CD1c-positive myeloid dendritic cell (primary cell): ENCODE data around the gene AANAT.

Source experiments
- DNase-seq: peaks from one replicate; pipeline ENCODE4 v3.0.0-alpha.2; 2016; ENCODE audit errors: extremely low spot score

Gene AANAT

DNA sequence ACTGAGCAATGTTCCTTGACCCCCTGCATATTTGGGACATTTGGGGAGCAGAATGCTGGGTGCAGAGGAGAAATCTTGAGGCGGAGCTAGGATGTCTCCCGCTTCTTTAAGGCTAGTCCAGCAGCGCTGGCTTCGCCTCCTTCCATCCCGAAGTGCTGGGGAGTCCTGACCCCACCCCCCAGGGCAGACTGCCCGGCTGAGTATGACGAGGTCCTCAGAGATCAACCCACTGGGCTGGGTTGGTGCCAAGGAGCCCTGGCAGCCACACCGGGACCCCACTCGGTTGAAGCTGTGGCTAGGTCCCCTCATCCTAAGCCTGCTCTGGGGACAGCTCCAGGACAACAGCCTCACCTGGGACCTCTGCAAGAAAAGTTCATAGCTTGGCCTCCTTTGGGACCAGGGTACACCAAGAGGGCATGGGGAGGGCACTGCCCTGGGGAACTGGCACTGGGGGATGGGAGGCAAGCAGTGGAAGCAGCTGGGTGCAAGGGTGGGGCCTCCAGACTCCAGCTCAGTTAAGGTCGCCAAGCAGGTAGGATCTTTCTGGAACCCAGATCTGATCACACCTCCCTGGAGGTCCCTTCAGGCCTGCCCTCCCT lies 22.8 kb downstream of the AANAT start:
- DNase-seq = no peak

DNA sequence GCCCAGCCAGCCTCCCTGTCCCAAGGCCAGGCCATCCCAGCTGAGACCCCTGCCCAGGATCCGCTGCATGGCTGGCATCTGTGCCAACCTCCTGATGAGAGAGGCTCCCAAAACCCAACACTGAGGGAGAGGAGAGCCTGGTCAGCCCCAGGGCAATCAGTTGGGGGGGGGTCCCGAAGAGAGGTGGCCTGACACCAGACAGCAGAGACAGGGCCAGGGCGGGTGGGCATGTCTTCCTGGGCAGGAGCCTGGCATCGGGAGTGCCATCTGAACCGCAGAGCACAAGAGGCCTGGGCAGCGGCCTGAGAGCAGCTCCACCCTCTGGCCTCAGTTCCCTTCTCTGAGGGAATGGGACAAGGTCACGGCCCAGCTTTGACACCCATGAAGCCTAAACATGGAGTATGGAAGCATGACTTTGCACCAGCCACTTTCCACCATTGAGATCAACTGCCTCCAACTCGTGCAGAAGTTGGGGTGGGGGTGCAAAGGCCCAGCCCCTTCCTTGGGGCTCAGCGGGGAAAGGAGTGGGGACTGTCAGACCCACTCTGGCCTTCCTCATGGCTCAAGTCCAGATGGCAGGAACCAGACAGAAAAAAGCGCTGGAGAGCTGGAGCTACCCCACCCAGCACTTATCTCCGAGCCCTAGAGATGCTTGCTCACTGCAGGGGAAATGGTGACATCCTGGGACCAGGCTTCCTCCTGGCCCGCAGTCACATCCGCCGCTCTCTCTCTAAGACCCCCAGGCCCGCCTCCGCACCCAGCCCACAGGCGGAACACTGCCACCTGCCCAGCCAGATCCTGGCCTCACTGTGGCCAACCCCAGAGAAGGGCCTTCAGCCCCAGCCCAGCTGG lies 24.1 kb downstream of the AANAT start:
- peak; percentile 61 for DNase-seq

DNA sequence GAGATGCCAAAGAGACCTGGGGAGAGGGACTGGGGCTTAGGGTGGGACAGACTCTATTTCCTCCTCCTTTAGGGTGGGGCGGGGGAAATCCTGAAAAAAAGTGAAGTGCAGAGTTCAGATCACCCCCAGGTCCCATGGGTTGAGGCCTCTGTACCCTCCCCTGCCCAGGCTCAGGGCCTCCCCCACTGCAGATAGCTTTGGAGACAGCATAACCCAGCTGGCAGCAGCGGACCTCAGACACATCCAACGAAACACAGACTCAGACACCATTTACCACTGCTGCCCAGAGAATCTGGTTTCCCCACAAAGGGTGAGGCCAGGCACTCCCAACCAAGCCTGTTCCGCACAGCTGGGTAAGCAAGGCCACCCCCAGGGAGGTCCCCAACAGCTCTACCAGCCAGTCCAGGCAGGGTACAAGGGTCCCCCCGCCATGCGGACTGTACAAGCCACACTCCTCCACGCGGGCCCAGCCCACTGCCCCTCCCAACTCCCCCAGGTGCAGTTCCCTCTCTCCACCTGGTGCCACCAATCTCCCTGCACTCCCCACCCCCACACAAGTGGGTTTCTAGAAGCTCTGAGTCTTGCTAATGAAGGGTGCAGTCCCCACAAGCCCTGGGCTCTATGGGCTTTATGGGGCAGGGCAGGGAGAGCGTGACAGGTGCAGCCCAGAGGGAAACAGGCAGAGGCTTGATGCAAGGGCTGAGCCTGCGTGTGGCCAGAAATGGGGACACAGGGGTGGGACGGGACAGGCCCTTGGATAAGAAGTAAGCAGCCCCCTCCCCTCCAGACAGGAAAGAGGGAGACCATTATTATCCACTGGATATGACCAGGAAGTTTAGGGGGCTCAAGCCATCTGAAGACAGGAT lies 25.0 kb downstream of the AANAT start:
- peak; percentile 49 for DNase-seq

DNA sequence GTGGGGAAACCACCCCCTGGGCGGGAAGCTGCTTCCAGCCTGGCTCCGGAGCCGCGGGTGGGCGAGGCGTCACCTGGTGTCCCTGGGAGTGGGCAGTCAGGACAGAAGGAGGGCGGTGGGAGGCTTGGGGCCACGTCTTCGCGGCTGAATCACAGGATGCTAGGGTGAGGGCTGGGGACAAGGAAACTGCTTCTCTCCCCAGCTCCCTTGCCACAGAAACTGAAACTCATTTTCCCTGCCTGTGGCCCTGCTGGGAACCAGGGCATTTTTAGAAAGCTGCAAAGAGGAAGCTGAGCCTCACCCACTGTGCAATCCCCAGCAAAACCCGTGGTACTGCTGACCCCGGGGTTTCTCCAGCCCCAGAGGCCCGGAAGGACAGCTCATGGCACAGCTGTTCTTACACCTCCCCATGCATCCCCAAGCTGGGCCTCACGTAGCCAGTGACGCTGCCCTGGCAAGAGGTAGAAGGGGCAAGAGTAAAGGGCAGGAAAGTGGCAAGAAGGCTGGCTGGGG lies 25.6 kb downstream of the AANAT start:
- peak; percentile 94 for DNase-seq

DNA sequence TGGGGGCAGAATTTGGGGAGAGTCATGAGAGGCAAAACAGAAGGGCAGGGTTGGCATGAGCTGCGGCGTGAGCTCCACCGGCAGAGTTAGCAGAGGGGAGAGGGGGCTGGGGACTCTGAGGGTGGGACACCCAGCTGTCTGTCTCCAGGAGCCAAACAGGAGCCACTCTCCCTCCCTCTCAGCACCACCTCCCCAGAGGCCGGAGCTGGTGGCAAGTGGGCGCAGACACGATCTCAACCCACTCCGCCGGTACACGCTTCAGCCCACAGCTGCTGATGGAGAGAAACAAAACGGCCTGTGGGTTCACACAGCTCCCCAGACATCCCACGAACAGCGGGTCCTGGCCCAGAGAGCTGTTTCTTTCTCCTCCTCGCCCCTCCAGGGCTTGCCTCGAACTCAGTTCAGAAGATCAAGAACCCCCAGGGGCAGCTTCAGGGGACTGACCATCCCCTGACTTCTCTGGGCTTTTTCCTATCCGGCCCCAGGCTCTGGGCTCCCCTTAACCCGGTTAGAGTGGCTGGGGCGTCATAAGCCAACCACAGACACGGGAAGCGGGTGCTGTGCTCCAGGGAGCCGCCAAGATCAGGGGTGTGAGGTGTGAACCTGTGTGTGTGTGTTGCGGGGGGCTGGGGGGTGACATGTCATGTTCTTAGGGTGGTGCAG lies 26.2 kb downstream of the AANAT start:
- DNase-seq = no peak

DNA sequence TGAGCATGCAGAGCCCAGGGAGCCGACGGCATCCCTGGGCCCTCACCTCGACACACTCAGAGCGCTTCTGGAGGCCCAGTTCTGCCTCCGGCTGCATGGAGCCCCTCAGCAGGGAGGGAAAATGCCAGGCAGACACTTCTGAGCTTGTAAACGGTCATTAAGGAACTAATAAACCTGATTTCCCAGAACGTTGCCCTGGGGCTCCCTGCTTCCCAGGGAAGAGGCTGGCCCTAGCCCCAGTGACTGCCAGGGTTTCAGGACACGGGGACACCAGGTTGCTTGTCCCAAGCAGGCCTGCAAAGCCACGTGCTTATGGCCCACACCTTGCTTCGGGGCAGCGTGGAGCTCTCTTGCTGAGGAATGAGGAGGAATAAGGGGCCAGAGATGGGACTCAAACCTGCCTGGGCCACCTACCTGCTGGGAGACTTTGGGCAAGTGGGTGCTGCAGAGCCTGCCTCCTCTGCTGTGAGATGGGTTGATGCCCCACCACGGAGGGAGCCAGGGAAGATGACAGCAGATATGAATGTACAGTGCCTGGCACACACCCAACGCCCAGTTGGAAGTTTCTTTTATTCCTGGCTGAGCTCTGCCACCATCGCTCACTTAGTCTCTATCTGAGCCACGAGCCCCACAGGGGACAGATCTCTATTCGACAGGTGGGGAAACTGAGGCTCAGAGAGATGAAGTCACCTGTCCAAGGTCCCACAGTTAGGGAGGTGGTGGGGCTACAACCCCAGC lies 28.4 kb downstream of the AANAT start:
- no peak for DNase-seq

DNA sequence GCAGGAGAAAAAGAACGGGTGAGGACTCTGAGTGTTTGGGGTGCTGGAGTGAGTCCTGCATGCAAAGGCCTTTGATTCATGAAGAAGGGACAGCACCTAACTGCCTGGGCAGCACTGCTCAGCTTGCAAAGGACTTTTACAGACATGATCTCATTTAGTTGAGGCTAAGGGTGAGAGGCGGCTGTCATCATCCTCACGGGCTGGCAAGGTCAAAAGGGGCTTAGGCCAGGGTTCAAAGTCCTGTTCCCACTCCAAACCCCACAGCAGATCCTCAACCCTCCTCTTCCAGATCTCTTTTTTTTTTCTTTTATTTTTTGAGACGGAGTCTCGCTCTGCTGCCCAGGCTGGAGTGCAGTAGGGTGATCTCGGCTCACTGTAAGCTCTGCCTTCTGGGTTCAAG lies 29.1 kb downstream of the AANAT start:
- no peak for DNase-seq

DNA sequence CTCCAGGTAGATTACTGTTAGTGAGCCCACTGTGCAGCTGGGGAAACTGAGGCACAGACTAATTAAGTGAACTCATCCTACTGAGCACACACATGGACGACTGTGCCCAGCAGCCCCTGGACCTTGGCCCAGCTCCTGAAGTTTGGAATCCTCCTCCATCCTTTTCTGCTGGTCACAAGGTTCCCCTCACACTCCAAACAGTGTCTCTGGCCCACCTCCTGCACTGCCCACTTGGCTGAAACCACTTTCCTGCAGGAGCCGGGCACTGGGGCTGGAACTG lies 30.2 kb downstream of the AANAT start:
- no peak for DNase-seq

DNA sequence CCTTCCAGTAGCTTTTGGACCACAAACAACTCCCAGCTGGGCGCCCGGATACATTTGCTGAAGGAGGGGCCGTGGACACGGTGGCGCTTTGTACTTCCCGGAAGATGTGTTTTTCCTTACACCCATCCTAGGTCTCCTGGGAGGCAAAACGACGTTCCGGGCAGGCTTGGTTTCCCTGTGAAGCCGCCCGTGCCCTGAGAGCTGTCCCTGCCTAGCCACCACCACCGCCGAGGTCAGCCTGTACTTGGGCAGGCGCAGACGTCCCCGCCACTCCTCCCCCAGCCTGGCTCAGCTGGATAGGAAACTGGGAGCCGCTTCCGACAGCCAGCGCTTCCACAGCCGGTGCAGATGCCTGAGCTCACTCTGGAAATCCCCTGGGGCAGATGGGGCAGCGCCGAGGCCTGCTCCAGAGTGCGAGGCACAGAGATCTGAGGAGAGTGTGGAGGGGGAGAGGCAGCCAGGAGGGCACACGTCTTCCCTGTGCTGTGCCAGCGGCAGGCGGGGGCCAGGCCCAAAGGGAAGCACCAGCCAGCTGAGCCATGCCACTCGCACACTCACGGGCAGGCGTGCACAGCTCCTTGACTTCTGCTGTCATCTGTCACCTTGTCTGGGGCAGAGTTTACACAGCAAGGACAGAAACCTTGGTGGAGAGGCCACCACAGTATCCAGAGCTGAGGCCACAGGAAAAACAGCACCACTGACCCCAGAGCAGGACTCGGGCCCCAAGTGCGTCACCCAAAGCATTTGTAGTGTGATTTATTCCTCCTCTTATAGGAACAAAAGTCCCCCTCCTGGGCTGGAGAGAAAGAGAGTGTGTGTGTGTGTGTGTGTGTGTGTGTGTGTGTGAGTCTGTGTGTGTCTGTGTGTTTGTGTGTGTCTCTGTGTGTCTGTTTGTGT lies 30.8 kb downstream of the AANAT start:
- no peak for DNase-seq

DNA sequence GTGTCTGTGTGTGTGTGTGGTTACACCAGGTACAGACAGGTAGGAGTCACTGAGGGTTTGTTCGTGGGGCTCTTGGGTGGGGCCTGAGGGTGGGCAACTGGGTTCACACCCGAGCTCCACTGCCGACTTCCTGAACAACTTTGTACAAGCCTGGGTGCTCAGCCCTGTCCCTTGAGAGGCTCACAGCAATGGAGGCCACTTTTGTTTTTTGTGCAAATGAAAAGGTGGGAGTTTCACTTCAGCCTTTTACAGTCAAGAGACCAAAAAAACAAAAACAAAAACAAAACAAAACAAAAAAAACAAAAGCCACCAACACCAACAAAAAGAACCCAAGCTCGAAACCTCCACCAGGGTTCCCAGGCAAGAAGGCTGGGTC lies 31.5 kb downstream of the AANAT start:
- DNase-seq = no peak

DNA sequence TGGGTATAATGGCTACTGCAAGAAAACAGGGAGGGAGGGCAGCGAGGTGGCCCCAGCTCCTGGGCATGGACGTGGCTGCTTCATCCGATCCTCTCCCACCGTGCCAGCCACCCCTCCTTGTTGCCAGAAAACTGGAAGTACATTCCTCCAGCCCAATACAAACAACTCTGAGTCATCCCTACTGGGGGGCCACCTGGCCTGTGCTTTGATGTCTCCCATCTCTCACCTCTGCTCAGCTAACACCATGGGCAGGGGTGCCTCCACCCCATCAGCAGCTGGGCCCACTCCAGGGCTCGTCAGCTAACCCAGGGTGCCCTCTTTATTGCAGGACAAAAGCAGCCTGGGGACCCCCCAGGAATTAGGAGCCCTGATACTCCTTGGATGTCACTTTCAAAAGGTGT lies 31.9 kb downstream of the AANAT start:
- DNase-seq = no peak

DNA sequence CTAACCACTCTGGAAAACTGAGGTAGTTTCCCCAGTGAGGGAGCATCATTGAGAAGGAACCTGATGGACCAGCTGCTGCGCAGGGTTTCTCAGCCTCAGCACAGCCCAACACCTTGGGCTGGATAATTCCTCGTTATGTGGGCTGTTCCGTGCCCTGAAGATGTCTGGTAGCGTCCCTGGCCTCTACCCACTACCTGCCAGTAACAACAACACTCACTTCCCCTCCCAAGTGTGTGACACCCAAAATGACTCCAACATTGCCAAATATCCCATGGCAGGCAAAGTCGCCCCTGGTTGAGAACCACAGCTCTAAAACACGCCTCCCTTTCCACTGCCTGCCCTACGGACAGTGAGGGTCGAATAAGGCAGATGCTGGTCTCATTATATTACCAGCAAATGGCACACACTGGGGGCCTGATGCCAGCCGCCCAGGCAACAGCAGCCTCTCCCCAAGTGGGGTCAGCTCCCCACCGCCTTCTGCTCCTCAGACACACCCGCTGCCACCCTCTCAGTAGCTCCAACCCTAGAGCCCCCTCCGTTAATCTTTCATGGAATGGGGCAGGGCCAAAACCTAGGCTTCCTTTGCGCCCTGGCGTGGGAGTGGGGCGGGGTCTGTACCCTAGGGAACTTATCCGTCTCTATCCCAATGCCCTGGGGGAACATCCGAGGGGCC lies 32.8 kb downstream of the AANAT start:
- peak; percentile 60 for DNase-seq

DNA sequence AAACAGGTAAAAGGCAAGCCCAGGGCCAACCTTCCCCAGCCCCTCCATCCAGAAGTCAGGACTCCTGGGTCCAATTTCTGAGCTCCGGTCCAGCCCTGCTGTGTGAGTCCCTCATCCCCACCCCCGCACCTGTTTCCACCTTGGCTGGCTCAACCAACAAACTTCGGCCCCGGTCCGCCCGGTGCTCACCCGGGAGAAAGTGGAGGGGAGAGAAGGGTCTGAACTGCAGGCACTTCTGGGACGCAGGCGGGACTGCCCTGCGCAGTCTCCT lies 33.3 kb downstream of the AANAT start:
- no peak for DNase-seq

DNA sequence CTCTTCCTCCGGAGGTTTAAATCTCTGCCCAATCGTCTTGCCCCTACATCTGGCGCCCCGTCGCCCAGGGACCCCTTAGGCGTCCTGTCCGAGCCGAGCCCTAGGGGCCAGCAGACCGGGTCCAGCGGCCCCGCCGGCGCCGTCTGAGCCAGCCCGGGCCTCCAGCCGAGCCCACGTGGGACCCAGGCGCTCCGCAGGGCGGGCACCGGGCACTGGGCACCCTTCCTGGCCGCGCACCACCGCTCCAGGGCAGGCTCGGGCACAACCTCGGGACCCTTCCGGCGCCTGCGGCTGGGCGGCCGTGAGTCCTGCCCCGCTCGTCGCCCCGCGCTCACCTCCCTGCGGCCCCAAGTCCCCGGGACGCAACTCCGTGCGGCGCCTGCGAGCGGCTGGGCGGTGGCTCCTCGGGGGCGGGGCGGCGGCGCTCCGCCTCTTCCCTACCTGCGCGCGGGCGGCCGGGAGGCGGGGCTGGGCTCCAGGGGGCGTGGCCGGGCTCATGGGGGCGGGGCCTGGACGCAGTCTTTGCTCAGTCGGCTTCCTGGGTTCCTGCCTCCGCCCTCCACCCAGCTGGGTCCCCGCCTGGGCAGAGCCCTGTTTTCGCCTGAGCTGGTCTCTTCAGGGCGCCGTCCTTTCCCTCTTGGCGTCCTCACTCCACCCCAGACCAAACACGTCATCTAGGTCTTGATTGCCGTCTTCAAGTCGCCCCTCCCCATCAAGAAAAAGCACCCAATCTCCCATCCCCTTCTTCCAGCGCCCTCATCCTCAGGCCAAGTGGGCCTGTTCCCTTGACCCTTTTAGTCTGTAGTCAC lies 33.8 kb downstream of the AANAT start, which contains the start of gene RHBDF2:
TSS of gene RHBDF2 (minus strand) at position 406 of the 809 bp plus-strand sequence. CDS start 19,899 bp downstream, outside the sequence.
- peak; percentile 92 for DNase-seq

DNA sequence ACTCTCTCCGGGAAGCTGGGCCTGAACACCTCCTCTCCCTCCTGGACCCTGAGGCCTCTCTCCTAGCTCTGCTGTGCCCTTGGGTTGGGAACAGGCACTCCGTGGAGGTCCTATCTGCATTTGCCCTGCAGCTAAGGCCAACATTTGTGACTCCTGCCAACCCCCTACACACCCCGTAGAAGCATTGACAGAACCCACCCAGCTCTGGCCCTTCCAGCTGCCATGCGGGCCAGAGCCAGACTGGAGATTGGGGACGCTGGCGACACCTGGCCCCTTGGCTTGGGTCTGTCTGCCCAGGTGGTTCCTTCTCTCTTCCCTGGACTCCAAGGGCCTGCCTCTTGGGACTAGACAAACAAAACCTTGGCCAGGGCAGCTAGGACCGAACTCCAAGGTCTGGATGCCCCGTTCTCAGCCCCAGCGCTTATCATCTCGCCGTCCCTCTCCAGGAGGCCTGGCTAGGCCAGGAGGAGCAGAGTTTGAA lies 34.5 kb downstream of the AANAT start:
- DNase-seq = no peak

DNA sequence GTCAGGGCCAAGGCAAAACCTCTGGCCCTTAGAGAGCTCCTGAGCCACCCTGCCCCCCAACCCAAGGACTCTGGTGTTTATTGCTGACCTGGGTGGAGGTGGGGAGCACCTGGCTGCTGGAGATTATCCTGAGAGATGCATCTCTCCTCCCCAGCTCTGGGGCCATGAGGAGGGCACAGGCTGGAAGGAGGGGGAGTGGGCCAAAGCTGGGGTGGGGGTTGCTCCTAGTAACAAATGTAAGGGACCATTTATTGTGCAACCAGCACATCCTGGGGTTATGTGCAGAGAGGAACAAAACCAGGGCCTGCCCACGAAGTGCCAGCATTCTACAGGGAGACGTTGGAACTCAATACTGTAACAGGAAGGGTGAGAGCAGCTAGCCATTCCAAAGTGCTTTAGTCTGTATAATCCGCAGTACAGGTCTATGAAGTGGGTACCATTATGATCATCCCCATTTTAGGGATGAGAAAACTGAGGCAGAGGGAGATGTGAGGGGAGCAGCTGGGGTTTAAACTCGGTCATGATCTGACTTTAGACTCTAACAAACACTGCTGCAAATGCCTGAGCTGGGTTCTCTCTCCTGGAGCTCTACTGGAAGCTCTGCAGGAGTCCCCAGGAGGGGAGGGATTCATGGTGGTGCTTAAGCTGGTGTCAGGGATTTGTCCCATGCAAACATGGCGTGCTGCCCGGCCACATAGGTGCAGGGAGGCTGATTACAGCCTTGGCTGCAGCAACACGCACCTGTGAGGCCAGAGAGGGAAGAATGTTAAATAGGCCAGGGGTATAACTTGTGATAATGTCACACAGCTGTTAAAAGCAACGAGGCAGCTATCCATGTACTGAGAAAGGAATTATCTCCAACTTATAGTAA lies 35.2 kb downstream of the AANAT start:
- DNase-seq = no peak

DNA sequence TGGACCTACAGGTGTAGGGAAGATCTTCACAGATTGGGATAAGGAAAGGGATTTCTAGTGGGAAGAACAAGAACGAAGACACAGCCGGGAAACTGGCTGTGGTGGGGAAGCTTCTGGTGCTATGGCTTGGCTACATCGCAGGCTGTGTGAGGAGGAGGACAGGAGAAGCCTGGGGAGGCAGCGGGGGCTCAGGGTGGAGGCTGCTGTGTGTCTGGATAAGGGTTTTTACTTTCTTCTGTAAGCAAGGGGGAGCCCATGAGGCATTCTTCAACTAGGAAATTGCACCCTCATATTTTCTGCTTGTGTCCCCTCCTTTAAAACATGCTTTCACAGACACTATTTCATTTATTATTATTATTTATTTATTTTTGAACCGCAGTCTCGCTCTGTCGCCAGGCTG lies 36.7 kb downstream of the AANAT start:
- DNase-seq = no peak
